Ishikawa (cell line): Measurements from ENCODE around the gene TMEM164.

ENCODE experiments used
- CEBPB ChIP-seq: IDR thresholded peaks from 2 replicates; pipeline ENCODE4 v1.6.1; 2012
- CREB1 ChIP-seq: IDR thresholded peaks from 2 replicates; pipeline ENCODE4 v1.6.1; 2012; ENCODE audit warnings: low read depth
- EGR1 ChIP-seq: IDR thresholded peaks from 2 replicates; pipeline ENCODE4 v1.6.1; 2012
- EP300 ChIP-seq: IDR thresholded peaks from 2 replicates; pipeline ENCODE4 v1.6.1; 2012; ENCODE audit warnings: borderline replicate concordance
- FOXM1 ChIP-seq: IDR thresholded peaks from 2 replicates; pipeline ENCODE4 v1.6.1; 2012; ENCODE audit warnings: low read depth, borderline replicate concordance
- MAX ChIP-seq: IDR thresholded peaks from 2 replicates; pipeline ENCODE4 v1.6.1; 2012
- NFIC ChIP-seq: IDR thresholded peaks from 2 replicates; pipeline ENCODE4 v1.6.1; 2012
- RAD21 ChIP-seq: IDR thresholded peaks from 2 replicates; pipeline ENCODE4 v1.6.1; 2012; ENCODE audit warnings: low read depth
- REST ChIP-seq: IDR thresholded peaks from 2 replicates; pipeline ENCODE4 v1.6.1; 2012; ENCODE audit warnings: low read depth, mild to moderate bottlenecking
- TAF1 ChIP-seq: IDR thresholded peaks from 2 replicates; pipeline ENCODE4 v1.6.1; 2012; ENCODE audit warnings: low read depth, mild to moderate bottlenecking
- TCF12 ChIP-seq: IDR thresholded peaks from 2 replicates; pipeline ENCODE4 v1.6.1; 2012; ENCODE audit warnings: low read depth
- TEAD4 ChIP-seq: IDR thresholded peaks from 2 replicates; pipeline ENCODE4 v1.6.1; 2012
- YY1 ChIP-seq: IDR thresholded peaks from 2 replicates; pipeline ENCODE4 v1.6.1; 2012; ENCODE audit warnings: low read depth
- ZBTB7A ChIP-seq: IDR thresholded peaks from 2 replicates; pipeline ENCODE4 v1.6.1; 2012; ENCODE audit warnings: low read depth

GRCh38 chrX:110172215-110172614 is 169.3 kb downstream of the TMEM164 start:
- TF ChIP-seq YY1, result no peak
- no peak for TF ChIP-seq RAD21
- no peak for TF ChIP-seq MAX
- no peak for TF ChIP-seq REST
- no peak for TF ChIP-seq CEBPB
- no peak for TF ChIP-seq TAF1
- TF ChIP-seq EP300, result no peak
- TF ChIP-seq TCF12, result no peak
- no peak for TF ChIP-seq NFIC
- no peak for TF ChIP-seq CREB1
- TF ChIP-seq TEAD4, result no peak
- TF ChIP-seq ZBTB7A, result no peak
- no peak for TF ChIP-seq EGR1
- TF ChIP-seq FOXM1, result no peak
